NT2/D1 (cell line): ENCODE measurements around the gene YIF1A.

Source experiments
- SUZ12 ChIP-seq: IDR thresholded peaks from 2 replicates; pipeline ENCODE4 v1.6.1; 2011; ENCODE audit not compliant: insufficient read length, insufficient read depth; ENCODE audit errors: extremely low read depth
- YY1 ChIP-seq: IDR thresholded peaks from 2 replicates; pipeline ENCODE4 v1.6.1; 2011; ENCODE audit not compliant: insufficient read length, insufficient read depth
- ZNF274 ChIP-seq: IDR thresholded peaks from 2 replicates; pipeline ENCODE4 v1.6.1; 2011; ENCODE audit warnings: mild to moderate bottlenecking, low read depth, low read length

DNA sequence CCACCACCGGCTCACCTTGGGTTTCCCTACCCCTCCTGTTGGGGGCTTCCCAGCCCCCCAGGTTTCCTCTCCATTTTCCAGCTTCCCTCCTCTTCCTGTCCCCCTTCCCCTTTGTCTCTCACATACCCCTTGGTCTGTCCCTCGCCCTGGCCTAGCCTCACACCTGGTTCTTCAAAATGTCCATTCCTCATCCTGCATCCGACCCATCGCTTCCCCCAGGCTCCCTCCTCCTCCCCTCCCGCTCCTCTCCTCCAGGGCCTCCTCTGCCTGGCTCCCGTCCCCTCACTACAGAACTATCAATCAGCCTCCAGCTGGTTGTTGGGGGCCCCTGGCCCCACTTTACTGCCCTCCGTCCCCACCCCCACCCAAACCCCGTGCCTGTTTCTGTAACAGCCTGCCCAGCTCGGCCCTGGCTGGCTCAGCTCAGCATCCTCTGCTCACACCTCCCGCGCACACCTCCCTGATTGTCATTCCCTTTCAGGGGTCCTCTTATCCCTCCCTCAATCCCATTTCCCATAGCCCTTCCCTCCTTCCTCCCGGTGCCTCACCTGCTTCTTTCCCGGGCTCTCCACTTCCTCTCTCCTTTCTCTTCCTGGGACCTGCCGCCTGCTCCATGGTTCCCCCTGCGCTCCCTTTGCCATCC, 9.7 kb downstream of the YIF1A start:
- TF ChIP-seq YY1 (no peak), SUZ12 (no peak), ZNF274 (no peak)
